Right lobe of liver (tissue), 4 donors: ENCODE results near the gene CLDN5.

Source experiments
- POLR2A ChIP-seq: fragments of 450-650 bp; IDR thresholded peaks from one replicate; pipeline ENCODE4 v1.6.1; 2017; ENCODE audit warnings: antibody characterized with exemption, mild to moderate bottlenecking
- TF ChIP-seq, protein P1 (sequence below), 4 donors: fragments of 200-600 bp in 3 of 4; fragments of 450-650 bp in 1 of 4; IDR thresholded peaks; one replicate each; pipeline versions ENCODE4 v1.5.1 to v1.8.0; 2016 to 2022; ENCODE audit warnings: antibody characterized with exemption in 4 of 4, mild to moderate bottlenecking in 2 of 4
- donor health status: DM: no; HTN: no; CAD: no.
- donor health status: DM: no; HTN: no; CAD: no.
- donor health status: DM: no; HTN: yes; CAD: no.

DNA sequence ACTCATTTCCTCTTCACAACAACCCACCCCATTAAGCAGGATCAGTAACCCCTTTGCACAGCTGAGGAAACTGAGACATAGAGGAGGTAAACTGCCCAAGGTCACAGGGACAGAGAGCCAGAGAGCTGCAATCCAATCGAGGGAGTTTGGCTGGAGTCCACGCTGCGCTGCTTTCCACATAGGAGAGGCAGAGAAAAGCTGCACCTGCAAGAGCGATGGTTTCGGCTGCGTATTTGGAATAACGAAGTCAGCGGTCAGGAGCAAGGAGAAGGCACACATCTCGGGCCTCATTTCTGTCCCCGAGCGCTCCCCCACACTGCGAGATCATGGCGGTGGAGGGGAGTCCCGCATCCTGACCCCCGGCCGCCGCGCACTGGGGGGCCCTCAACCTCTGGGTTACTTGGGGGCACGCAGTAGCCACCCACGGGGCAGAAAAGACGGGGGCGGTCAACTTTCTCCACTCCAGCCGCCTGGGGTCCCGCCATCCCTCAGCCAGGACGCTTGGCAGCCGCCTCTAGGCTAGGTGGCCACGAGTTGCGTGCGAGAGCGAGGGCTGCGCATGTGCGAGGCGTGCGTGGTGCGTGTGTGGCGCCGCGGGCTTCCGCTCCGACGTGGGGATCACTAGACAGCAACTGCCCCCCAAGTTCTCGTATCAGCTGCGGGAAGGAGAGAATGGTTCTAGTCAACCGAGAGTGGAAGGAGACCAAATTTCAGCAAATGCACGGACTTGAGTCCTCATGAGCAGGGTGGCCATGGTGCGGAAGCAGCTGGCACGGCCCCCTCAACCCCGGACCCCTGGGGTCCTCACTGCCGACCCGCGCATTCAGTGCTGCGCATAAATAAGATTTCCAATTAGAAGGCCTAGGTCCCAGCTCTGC is 42.3 kb upstream of the CLDN5 start:
- TF ChIP-seq POLR2A = no peak
- TF ChIP-seq, protein P1, sequence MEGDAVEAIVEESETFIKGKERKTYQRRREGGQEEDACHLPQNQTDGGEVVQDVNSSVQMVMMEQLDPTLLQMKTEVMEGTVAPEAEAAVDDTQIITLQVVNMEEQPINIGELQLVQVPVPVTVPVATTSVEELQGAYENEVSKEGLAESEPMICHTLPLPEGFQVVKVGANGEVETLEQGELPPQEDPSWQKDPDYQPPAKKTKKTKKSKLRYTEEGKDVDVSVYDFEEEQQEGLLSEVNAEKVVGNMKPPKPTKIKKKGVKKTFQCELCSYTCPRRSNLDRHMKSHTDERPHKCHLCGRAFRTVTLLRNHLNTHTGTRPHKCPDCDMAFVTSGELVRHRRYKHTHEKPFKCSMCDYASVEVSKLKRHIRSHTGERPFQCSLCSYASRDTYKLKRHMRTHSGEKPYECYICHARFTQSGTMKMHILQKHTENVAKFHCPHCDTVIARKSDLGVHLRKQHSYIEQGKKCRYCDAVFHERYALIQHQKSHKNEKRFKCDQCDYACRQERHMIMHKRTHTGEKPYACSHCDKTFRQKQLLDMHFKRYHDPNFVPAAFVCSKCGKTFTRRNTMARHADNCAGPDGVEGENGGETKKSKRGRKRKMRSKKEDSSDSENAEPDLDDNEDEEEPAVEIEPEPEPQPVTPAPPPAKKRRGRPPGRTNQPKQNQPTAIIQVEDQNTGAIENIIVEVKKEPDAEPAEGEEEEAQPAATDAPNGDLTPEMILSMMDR (IDR thresholded peaks at IDR 0.05) = no peak
